GDM1 (cell line): Measurements from ENCODE around the gene PM20D1.
"Not testable (repeated sequence)": the region's sequence is repeated elsewhere in the genome, so short reads cannot be mapped to it uniquely, and the experiment has no call there.

Experiments
- DNase-seq: peaks from one replicate; lab custom pipeline; 2025; lab: John Stamatoyannopoulos, UW

PM20D1 gene

GRCh38 chr1:205842229-205842628 lies 7.7 kb downstream of the PM20D1 start:
- DNase-seq = no peak

GRCh38 chr1:205840146-205840923 lies 9.6 kb downstream of the PM20D1 start:
- no peak for DNase-seq

GRCh38 chr1:205837382-205837970 lies 12.5 kb downstream of the PM20D1 start:
- no peak for DNase-seq

GRCh38 chr1:205834751-205835150 lies 15.2 kb downstream of the PM20D1 start:
- DNase-seq = no peak

- DNase-seq = no peak
These were observed 17.6 kb downstream of the PM20D1 start for GRCh38 chr1:205832326-205832751.

GRCh38 chr1:205827623-205828022 lies 22.3 kb downstream of the PM20D1 start:
- DNase-seq = no peak

- DNase-seq = no peak
These were observed 22.9 kb downstream of the PM20D1 start for GRCh38 chr1:205826995-205827394.

- no peak for DNase-seq
These were observed 23.7 kb downstream of the PM20D1 start for GRCh38 chr1:205826016-205826806.

GRCh38 chr1:205824180-205824579 lies 25.8 kb downstream of the PM20D1 start:
- no peak for DNase-seq

- not testable (repeated sequence) for DNase-seq
These were observed 26.7 kb downstream of the PM20D1 start for GRCh38 chr1:205823260-205823659.

- DNase-seq = no peak
These were observed 27.5 kb downstream of the PM20D1 start for GRCh38 chr1:205822397-205822796.

- no peak for DNase-seq
These were observed 31.9 kb downstream of the PM20D1 start for GRCh38 chr1:205817988-205818387.

GRCh38 chr1:205817364-205817763 lies 32.6 kb downstream of the PM20D1 start:
- DNase-seq = no peak

GRCh38 chr1:205813755-205814058 lies 36.2 kb downstream of the PM20D1 start:
- DNase-seq = no peak

- DNase-seq = peak; percentile 84
These were observed 36.8 kb downstream of the PM20D1 start, which contains the start of gene SLC41A1 for GRCh38 chr1:205812878-205813754. SLC41A1 (minus strand) TSS chr1:205813198; CDS start chr1:205810441, 2,757 bp downstream.

GRCh38 chr1:205812271-205812877 lies 37.6 kb downstream of the PM20D1 start:
- no peak for DNase-seq

- DNase-seq = no peak
These were observed 38.3 kb downstream of the PM20D1 start for GRCh38 chr1:205811660-205812059.

GRCh38 chr1:205810448-205811157 lies 39.3 kb downstream of the PM20D1 start:
- DNase-seq = no peak

- no peak for DNase-seq
These were observed 40.0 kb downstream of the PM20D1 start for GRCh38 chr1:205809942-205810345.

GRCh38 chr1:205809469-205809868 lies 40.5 kb downstream of the PM20D1 start:
- DNase-seq = no peak
